HepG2 (cell line): Measurements from ENCODE around the gene ELF1. TPM values are rescaled to one million over a fixed set of nuclear protein-coding genes. Genes with fewer than 3 reads are reported as not detected.

Source experiments
- AGO1 ChIP-seq: fragments of 200-400 bp; formaldehyde crosslinking; IDR thresholded peaks from 2 replicates; pipeline ENCODE4 v1.6.1; 2017; ENCODE audit warnings: mild to moderate bottlenecking, low read depth, low read length, moderate library complexity; ENCODE audit not compliant: poor library complexity, severe bottlenecking
- KMT2A ChIP-seq: sonication (generic); formaldehyde crosslinking; IDR thresholded peaks from 2 replicates; pipeline ENCODE4 v1.4.0; 2020; ENCODE audit warnings: missing genetic modification reagents
- NFE2 ChIP-seq: sonication (generic); formaldehyde crosslinking; IDR thresholded peaks from 2 replicates; pipeline ENCODE4 v1.4.0; 2020; ENCODE audit warnings: missing genetic modification reagents
- PCBP1 ChIP-seq: fragments of 200-400 bp; formaldehyde crosslinking; IDR thresholded peaks from 2 replicates; pipeline ENCODE4 v1.6.1; 2017; ENCODE audit warnings: mild to moderate bottlenecking, low read depth, low read length, borderline replicate concordance
- ZNF124 ChIP-seq: sonication (generic); formaldehyde crosslinking; IDR thresholded peaks from 2 replicates; pipeline ENCODE4 v1.4.0; 2020; ENCODE audit warnings: missing genetic modification reagents
- ZNF224 ChIP-seq: sonication (generic); formaldehyde crosslinking; IDR thresholded peaks from 2 replicates; pipeline ENCODE4 v1.5.0; 2020; ENCODE audit warnings: mild to moderate bottlenecking, missing genetic modification reagents
- ZNF251 ChIP-seq: sonication (generic); formaldehyde crosslinking; IDR thresholded peaks from 2 replicates; pipeline ENCODE4 v1.9.0; 2021; ENCODE audit warnings: mild to moderate bottlenecking, missing genetic modification reagents
- ZNF629 ChIP-seq: sonication (generic); formaldehyde crosslinking; conservative IDR thresholded peaks from 2 replicates; pipeline ENCODE4 v1.5.0; 2020; ENCODE audit warnings: missing genetic modification reagents
- ZSCAN30 ChIP-seq: sonication (generic); formaldehyde crosslinking; IDR thresholded peaks from 2 replicates; pipeline ENCODE4 v1.5.0; 2020; ENCODE audit warnings: mild to moderate bottlenecking, missing genetic modification reagents
- polyA plus RNA-seq, 8 experiments: library from polyadenylated mRNA; depleted of rRNA in 3 of 8; stranded (reverse) in 7 of 8; unstranded in 1 of 8; fragments of >200 nt; fragmentation: Illumina TruSeq in 4 of 8; extraction: Trizol in 4 of 8; gene quantifications; 2 replicates each; pipeline versions ENCODE4 v1.2.1 to v1.2.3, GENCODE V29; 2011 to 2016; ENCODE audit warnings: low read depth in 4 of 8, missing spikeins in 1 of 8, mixed read lengths in 1 of 8; ENCODE audit not compliant: insufficient read depth in 1 of 8
- total RNA-seq, 5 experiments: library from RNA; depleted of rRNA; stranded (reverse); fragments of >200 nt; fragmentation: Illumina TruSeq; extraction: Trizol; gene quantifications; 2 replicates each; pipeline ENCODE4 v1.2.3, GENCODE V29; 2016; ENCODE audit warnings: low read depth in 1 of 5
- TF ChIP-seq, protein P1 (sequence below): sonication (generic); formaldehyde crosslinking; IDR thresholded peaks from 2 replicates; pipeline ENCODE4 v1.5.0; 2020; ENCODE audit warnings: missing genetic modification reagents
- TF ChIP-seq, protein P2 (sequence below): sonication (generic); formaldehyde crosslinking; IDR thresholded peaks from 2 replicates; pipeline ENCODE4 v1.4.0; 2020; ENCODE audit warnings: missing genetic modification reagents, mild to moderate bottlenecking, borderline replicate concordance
- TF ChIP-seq, protein P3 (sequence below): sonication (generic); formaldehyde crosslinking; IDR thresholded peaks from 2 replicates; pipeline ENCODE4 v1.5.1; 2020; ENCODE audit warnings: missing genetic modification reagents, mild to moderate bottlenecking, borderline replicate concordance
- TF ChIP-seq, protein P4 (sequence below): sonication (generic); formaldehyde crosslinking; IDR thresholded peaks from 2 replicates; pipeline ENCODE4 v1.5.1; 2020; ENCODE audit warnings: mild to moderate bottlenecking, missing genetic modification reagents
- TF ChIP-seq, protein P5 (sequence below): sonication (generic); formaldehyde crosslinking; IDR thresholded peaks from 2 replicates; pipeline ENCODE4 v1.8.0; 2022; ENCODE audit warnings: mild to moderate bottlenecking, missing genetic modification reagents; ENCODE audit not compliant: insufficient replicate concordance
- TF ChIP-seq, protein P6 (sequence below): sonication (generic); formaldehyde crosslinking; IDR thresholded peaks from 2 replicates; pipeline ENCODE4 v1.4.0; 2020; ENCODE audit warnings: missing genetic modification reagents, borderline replicate concordance

ELF1 gene
- total and polyA plus RNA-seq, 2 of the 13 experiments (the other 11 are each of a cell fraction or from before 2014, with no cell fraction given), result 24.6 to 71.5 TPM

DNA sequence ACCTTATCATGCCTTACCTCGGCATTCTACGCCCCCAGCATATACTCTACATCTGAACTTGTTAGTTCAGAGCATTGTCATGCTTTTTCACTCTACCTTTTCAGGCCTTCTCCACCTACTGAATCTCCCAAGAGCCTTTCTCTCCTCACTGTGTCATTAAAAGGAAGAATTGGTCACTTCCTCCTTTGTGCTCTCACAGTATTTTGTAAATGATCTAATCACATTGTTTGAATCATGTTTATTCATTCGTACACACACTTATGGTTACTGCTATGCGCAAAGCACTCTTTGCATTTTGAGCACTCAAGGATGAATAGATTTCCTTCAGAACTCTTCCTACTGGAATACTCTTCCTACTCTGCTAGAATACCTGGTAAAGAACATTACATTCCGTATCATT lies 15.8 kb upstream of the ELF1 start (continued):
- TF ChIP-seq, protein P1, sequence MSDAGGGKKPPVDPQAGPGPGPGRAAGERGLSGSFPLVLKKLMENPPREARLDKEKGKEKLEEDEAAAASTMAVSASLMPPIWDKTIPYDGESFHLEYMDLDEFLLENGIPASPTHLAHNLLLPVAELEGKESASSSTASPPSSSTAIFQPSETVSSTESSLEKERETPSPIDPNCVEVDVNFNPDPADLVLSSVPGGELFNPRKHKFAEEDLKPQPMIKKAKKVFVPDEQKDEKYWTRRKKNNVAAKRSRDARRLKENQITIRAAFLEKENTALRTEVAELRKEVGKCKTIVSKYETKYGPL (CRISPR knock-in tag), result no peak
- TF ChIP-seq, protein P2, sequence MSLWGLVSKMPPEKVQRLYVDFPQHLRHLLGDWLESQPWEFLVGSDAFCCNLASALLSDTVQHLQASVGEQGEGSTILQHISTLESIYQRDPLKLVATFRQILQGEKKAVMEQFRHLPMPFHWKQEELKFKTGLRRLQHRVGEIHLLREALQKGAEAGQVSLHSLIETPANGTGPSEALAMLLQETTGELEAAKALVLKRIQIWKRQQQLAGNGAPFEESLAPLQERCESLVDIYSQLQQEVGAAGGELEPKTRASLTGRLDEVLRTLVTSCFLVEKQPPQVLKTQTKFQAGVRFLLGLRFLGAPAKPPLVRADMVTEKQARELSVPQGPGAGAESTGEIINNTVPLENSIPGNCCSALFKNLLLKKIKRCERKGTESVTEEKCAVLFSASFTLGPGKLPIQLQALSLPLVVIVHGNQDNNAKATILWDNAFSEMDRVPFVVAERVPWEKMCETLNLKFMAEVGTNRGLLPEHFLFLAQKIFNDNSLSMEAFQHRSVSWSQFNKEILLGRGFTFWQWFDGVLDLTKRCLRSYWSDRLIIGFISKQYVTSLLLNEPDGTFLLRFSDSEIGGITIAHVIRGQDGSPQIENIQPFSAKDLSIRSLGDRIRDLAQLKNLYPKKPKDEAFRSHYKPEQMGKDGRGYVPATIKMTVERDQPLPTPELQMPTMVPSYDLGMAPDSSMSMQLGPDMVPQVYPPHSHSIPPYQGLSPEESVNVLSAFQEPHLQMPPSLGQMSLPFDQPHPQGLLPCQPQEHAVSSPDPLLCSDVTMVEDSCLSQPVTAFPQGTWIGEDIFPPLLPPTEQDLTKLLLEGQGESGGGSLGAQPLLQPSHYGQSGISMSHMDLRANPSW (CRISPR knock-in tag), result no peak
- TF ChIP-seq PCBP1, result no peak
- TF ChIP-seq ZNF629 (CRISPR knock-in tag), result no peak
- TF ChIP-seq ZNF124 (CRISPR knock-in tag), result no peak
- TF ChIP-seq KMT2A (CRISPR knock-in tag), result no peak
- TF ChIP-seq NFE2, result no peak
- no peak for TF ChIP-seq AGO1
- TF ChIP-seq, protein P3, sequence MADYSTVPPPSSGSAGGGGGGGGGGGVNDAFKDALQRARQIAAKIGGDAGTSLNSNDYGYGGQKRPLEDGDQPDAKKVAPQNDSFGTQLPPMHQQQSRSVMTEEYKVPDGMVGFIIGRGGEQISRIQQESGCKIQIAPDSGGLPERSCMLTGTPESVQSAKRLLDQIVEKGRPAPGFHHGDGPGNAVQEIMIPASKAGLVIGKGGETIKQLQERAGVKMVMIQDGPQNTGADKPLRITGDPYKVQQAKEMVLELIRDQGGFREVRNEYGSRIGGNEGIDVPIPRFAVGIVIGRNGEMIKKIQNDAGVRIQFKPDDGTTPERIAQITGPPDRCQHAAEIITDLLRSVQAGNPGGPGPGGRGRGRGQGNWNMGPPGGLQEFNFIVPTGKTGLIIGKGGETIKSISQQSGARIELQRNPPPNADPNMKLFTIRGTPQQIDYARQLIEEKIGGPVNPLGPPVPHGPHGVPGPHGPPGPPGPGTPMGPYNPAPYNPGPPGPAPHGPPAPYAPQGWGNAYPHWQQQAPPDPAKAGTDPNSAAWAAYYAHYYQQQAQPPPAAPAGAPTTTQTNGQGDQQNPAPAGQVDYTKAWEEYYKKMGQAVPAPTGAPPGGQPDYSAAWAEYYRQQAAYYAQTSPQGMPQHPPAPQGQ (CRISPR knock-in tag), result no peak
- TF ChIP-seq, protein P4, sequence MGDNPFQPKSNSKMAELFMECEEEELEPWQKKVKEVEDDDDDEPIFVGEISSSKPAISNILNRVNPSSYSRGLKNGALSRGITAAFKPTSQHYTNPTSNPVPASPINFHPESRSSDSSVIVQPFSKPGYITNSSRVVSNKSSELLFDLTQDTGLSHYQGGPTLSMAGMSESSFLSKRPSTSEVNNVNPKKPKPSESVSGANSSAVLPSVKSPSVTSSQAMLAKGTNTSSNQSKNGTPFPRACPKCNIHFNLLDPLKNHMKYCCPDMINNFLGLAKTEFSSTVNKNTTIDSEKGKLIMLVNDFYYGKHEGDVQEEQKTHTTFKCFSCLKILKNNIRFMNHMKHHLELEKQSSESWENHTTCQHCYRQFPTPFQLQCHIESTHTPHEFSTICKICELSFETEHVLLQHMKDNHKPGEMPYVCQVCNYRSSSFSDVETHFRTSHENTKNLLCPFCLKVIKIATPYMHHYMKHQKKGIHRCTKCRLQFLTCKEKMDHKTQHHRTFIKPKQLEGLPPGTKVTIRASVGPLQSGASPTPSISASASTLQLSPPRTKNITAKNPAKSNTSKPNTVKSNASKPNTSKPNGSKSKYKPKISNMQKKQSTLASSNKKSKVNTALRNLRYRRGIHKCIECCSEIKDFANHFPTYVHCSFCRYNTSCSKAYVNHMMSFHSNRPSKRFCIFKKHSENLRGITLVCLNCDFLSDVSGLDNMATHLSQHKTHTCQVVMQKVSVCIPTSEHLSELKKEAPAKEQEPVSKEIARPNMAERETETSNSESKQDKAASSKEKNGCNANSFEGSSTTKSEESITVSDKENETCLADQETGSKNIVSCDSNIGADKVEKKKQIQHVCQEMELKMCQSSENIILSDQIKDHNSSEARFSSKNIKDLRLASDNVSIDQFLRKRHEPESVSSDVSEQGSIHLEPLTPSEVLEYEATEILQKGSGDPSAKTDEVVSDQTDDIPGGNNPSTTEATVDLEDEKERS (CRISPR knock-in tag), result no peak
- TF ChIP-seq, protein P5, sequence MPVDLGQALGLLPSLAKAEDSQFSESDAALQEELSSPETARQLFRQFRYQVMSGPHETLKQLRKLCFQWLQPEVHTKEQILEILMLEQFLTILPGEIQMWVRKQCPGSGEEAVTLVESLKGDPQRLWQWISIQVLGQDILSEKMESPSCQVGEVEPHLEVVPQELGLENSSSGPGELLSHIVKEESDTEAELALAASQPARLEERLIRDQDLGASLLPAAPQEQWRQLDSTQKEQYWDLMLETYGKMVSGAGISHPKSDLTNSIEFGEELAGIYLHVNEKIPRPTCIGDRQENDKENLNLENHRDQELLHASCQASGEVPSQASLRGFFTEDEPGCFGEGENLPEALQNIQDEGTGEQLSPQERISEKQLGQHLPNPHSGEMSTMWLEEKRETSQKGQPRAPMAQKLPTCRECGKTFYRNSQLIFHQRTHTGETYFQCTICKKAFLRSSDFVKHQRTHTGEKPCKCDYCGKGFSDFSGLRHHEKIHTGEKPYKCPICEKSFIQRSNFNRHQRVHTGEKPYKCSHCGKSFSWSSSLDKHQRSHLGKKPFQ, result no peak
- TF ChIP-seq ZNF251, result no peak
- TF ChIP-seq, protein P6, sequence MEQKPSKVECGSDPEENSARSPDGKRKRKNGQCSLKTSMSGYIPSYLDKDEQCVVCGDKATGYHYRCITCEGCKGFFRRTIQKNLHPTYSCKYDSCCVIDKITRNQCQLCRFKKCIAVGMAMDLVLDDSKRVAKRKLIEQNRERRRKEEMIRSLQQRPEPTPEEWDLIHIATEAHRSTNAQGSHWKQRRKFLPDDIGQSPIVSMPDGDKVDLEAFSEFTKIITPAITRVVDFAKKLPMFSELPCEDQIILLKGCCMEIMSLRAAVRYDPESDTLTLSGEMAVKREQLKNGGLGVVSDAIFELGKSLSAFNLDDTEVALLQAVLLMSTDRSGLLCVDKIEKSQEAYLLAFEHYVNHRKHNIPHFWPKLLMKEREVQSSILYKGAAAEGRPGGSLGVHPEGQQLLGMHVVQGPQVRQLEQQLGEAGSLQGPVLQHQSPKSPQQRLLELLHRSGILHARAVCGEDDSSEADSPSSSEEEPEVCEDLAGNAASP (CRISPR knock-in tag), result no peak
- TF ChIP-seq ZSCAN30, result no peak
- no peak for TF ChIP-seq ZNF224 (CRISPR knock-in tag)
